K562 (cell line): ENCODE measurements around the gene SLC10A3. TPM values are rescaled to one million over a fixed set of nuclear protein-coding genes. Genes with fewer than 3 reads are reported as not detected.

Experiments used
- CBX3 ChIP-seq, 2 experiments: IDR thresholded peaks; 1 replicate in 1 of 2; 2 replicates in 1 of 2; pipeline ENCODE4 v1.6.1; 2012; ENCODE audit warnings: inconsistent platforms in 2 of 2, low read length in 2 of 2, borderline replicate concordance in 1 of 2, control low read depth in 1 of 2
- EZH2 ChIP-seq: IDR thresholded peaks from 2 replicates; pipeline ENCODE4 v1.6.1; 2012; ENCODE audit warnings: low read depth, mild to moderate bottlenecking, inconsistent platforms, low read length, borderline replicate concordance
- HNRNPH1 ChIP-seq: fragments of 200-400 bp; formaldehyde crosslinking; optimal IDR thresholded peaks from 2 replicates; pipeline ENCODE3; 2017; ENCODE audit warnings: low read depth, mild to moderate bottlenecking, low read length, moderate library complexity
- HNRNPL ChIP-seq: fragments of 200-400 bp; formaldehyde crosslinking; IDR thresholded peaks from 2 replicates; pipeline ENCODE4 v1.6.1; 2017; ENCODE audit warnings: low read depth, mild to moderate bottlenecking, low read length
- JUNB ChIP-seq: fragments of 450-650 bp; formaldehyde crosslinking; conservative IDR thresholded peaks from 2 replicates; pipeline ENCODE4 v1.4.0; 2020; ENCODE audit warnings: mild to moderate bottlenecking
- MTF1 ChIP-seq: fragments of 250-450 bp; sonication (Bioruptor Pico); IDR thresholded peaks from 2 replicates; pipeline ENCODE4 v1.9.0; 2021; ENCODE audit warnings: moderate library complexity, mild to moderate bottlenecking, inconsistent platforms, borderline replicate concordance
- POLR2A ChIP-seq: fragments of 450-650 bp; conservative IDR thresholded peaks from 2 replicates; pipeline ENCODE4 v1.6.1; 2016
- POLR2H ChIP-seq: IDR thresholded peaks from 2 replicates; pipeline ENCODE4 v1.6.1; 2016; ENCODE audit warnings: missing genetic modification characterization, low read depth, mild to moderate bottlenecking, control low read depth, missing compliant biosample characterization, moderate library complexity
- STAT5A ChIP-seq: IDR thresholded peaks from 2 replicates; pipeline ENCODE4 v1.6.1; 2012; ENCODE audit warnings: low read length, inconsistent platforms, borderline replicate concordance
- XRCC5 ChIP-seq: fragments of 200-400 bp; formaldehyde crosslinking; IDR thresholded peaks from 2 replicates; pipeline ENCODE4 v1.6.1; 2017; ENCODE audit warnings: low read depth, mild to moderate bottlenecking, low read length
- ZNF551 ChIP-seq: fragments of 250-450 bp; sonication (Bioruptor Pico); IDR thresholded peaks from 2 replicates; pipeline ENCODE4 v1.5.0; 2021; ENCODE audit warnings: mild to moderate bottlenecking, moderate library complexity
- polyA plus RNA-seq, 8 experiments: library from polyadenylated mRNA; depleted of rRNA in 4 of 8; stranded (reverse) in 5 of 8; unstranded in 3 of 8; fragments of >200 nt; fragmentation: Nextera tagmentation in 2 of 8; fragmentation: Illumina TruSeq in 1 of 8; extraction: Ambion mirVana in 2 of 8; extraction: Trizol in 1 of 8; gene quantifications; 2 replicates each; pipeline versions ENCODE4 v1.2.1 to v1.2.3, GENCODE V29; 2011 to 2014; ENCODE audit warnings: inconsistent platforms in 1 of 8, missing spikeins in 1 of 8
- total RNA-seq, 7 experiments: library from RNA; depleted of rRNA in 6 of 7; stranded (reverse); fragments of >200 nt in 6 of 7; fragmentation: Illumina TruSeq in 2 of 7; extraction: Trizol in 2 of 7; gene quantifications; 2 replicates each; pipeline versions ENCODE4 v1.2.1 to v1.2.3, GENCODE V29; 2011 to 2021; ENCODE audit warnings: low replicate concordance in 1 of 7
- TF ChIP-seq, protein P1 (sequence below), 2 experiments: fragments of 450-650 bp; IDR thresholded peaks; 2 replicates each; pipeline ENCODE4 v1.6.1; 2016; ENCODE audit warnings: mild to moderate bottlenecking in 2 of 2, borderline replicate concordance in 1 of 2, low read depth in 1 of 2, moderate library complexity in 1 of 2
- TF ChIP-seq, protein P2 (sequence below): fragments of 450-650 bp; IDR thresholded peaks from 2 replicates; pipeline ENCODE4 v1.6.1; 2018; ENCODE audit not compliant: partially characterized antibody
- TF ChIP-seq, protein P3 (sequence below): fragments of 250-450 bp; sonication (Bioruptor Pico); IDR thresholded peaks from 2 replicates; pipeline ENCODE4 v1.8.0; 2022; ENCODE audit warnings: moderate library complexity, mild to moderate bottlenecking, inconsistent platforms

Gene SLC10A3
- total and polyA plus RNA-seq, 9 of the 15 experiments (the other 6 are each of a cell fraction or from before 2014, with no cell fraction given), result 5.2 to 30.6 (median 16.7) TPM

DNA sequence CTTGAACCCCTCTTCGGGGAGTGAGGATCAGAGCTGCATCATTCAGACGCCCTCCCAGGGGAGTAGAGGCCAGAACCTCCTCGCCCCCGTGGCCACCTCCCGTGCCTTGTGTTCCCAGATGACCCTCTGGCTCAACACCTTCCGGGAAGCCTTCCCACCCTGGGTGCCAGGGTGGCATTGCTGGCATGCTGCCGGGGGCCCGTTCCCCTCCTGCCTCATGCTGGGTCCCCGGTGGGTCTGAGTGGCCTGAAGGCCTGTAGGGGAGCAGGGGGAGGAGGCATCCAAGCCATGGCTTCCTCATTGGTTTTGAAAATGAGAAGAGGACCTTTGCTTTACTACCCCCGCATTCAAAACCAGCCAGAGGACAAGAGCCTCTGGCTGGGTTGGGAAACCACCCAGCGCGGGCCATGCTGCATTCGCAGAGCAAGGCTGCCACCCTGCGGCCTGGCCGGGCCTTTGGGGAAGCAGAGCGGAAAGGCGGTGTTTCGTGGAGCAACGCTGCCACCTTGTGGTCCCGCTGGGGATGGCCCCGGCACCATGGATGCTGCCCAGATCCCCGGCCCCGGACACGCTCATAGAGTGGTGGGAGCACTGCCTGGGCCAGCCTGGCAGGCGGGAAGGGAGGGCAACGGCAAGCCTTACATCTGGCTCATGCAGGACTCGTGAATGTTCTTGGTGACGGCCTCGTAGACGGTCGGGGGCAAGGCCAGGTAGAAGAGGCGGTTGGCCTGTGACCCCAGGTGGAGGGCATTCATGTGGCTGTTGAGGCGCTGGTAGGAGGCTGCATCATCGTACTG lies 44.3 kb upstream of the SLC10A3 start (continued):
- TF ChIP-seq, protein P1, sequence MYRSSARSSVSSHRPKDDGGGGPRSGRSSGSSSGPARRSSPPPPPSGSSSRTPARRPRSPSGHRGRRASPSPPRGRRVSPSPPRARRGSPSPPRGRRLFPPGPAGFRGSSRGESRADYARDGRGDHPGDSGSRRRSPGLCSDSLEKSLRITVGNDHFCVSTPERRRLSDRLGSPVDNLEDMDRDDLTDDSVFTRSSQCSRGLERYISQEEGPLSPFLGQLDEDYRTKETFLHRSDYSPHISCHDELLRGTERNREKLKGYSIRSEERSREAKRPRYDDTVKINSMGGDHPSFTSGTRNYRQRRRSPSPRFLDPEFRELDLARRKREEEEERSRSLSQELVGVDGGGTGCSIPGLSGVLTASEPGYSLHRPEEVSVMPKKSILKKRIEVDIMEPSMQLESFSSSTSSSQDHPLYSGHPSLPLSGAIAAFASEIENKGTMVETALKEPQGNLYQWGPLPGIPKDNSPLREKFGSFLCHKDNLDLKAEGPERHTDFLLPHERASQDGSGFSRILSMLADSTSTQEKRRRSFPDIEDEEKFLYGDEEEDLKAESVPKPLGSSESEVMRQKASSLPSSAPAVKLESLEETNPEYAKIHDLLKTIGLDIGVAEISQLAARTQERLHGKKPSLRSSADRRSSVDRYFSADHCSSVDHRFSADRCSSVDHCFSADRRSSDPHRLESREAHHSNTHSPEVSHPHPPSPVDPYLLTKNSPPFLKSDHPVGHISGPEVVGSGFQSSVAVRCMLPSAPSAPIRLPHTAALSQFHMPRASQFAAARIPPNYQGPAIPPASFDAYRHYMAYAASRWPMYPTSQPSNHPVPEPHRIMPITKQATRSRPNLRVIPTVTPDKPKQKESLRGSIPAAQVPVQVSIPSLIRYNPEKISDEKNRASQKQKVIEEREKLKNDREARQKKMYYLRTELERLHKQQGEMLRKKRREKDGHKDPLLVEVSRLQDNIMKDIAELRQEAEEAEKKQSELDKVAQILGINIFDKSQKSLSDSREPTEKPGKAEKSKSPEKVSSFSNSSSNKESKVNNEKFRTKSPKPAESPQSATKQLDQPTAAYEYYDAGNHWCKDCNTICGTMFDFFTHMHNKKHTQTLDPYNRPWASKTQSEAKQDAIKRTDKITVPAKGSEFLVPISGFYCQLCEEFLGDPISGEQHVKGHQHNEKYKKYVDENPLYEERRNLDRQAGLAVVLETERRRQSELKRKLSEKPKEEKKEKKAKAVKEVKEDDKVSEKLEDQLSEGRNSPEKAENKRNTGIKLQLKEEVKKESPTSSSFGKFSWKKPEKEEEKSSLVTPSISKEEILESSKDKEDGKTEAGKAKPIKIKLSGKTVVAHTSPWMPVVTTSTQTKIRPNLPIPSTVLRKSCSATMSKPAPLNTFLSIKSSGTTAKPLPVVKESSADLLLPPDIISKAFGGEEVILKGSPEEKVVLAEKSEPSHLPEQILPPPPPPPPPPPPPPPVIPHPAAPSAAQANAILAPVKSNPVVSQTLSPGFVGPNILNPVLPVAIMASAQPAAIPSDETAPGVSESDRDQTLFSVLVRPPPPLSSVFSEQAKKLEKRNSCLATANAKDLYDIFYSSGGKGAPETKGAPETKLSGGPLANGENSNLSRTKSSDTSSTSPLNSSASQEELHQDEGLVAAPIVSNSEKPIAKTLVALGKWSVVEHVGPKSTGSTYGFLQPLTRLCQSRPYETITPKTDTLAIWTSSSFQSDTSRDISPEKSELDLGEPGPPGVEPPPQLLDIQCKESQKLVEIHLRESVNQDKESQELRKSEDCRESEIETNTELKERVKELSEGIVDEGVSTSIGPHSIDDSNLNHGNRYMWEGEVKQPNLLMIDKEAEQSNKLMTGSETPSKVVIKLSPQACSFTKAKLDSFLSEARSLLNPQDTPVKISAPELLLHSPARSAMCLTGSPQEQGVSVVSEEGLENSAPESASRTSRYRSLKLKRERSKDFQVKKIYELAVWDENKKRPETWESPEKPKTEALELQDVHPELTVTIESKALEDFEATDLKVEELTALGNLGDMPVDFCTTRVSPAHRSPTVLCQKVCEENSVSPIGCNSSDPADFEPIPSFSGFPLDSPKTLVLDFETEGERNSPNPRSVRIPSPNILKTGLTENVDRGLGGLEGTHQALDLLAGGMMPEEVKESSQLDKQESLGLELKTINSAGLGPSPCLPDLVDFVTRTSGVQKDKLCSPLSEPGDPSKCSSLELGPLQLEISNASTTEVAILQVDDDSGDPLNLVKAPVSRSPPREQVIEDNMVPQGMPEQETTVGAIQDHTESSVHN (IDR thresholded peaks at IDR 0.05; ENCODE audit: borderline replicate concordance in 1 of 2, low read depth in 1 of 2), result no peak
- TF ChIP-seq, protein P2, sequence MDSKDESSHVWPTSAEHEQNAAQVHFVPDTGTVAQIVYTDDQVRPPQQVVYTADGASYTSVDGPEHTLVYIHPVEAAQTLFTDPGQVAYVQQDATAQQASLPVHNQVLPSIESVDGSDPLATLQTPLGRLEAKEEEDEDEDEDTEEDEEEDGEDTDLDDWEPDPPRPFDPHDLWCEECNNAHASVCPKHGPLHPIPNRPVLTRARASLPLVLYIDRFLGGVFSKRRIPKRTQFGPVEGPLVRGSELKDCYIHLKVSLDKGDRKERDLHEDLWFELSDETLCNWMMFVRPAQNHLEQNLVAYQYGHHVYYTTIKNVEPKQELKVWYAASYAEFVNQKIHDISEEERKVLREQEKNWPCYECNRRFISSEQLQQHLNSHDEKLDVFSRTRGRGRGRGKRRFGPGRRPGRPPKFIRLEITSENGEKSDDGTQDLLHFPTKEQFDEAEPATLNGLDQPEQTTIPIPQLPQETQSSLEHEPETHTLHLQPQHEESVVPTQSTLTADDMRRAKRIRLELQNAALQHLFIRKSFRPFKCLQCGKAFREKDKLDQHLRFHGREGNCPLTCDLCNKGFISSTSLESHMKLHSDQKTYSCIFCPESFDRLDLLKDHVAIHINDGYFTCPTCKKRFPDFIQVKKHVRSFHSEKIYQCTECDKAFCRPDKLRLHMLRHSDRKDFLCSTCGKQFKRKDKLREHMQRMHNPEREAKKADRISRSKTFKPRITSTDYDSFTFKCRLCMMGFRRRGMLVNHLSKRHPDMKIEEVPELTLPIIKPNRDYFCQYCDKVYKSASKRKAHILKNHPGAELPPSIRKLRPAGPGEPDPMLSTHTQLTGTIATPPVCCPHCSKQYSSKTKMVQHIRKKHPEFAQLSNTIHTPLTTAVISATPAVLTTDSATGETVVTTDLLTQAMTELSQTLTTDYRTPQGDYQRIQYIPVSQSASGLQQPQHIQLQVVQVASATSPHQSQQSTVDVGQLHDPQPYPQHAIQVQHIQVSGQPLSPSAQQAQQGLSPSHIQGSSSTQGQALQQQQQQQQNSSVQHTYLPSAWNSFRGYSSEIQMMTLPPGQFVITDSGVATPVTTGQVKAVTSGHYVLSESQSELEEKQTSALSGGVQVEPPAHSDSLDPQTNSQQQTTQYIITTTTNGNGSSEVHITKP, result no peak
- TF ChIP-seq JUNB (CRISPR knock-in tag) (no peak), POLR2H (tag) (no peak), XRCC5 (peak; percentile 76; the same call in 1 of the 2 replicates), EZH2 (no peak), POLR2A (peak; percentile 13; the same call in 1 of the 2 replicates), ZNF551 (CRISPR knock-in tag) (no peak), STAT5A (no peak), HNRNPL (0 out of 2 replicates have a peak, but pooled peaks have one; percentile 41), MTF1 (CRISPR knock-in tag) (no peak), CBX3 (IDR thresholded peaks at IDR 0.05; ENCODE audit: borderline replicate concordance in 1 of 2, low read length in 2 of 2) (no peak), HNRNPH1 (no peak)
- TF ChIP-seq, protein P3, sequence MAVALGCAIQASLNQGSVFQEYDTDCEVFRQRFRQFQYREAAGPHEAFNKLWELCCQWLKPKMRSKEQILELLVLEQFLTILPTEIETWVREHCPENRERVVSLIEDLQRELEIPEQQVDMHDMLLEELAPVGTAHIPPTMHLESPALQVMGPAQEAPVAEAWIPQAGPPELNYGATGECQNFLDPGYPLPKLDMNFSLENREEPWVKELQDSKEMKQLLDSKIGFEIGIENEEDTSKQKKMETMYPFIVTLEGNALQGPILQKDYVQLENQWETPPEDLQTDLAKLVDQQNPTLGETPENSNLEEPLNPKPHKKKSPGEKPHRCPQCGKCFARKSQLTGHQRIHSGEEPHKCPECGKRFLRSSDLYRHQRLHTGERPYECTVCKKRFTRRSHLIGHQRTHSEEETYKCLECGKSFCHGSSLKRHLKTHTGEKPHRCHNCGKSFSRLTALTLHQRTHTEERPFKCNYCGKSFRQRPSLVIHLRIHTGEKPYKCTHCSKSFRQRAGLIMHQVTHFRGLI (CRISPR knock-in tag), result no peak
